Body of pancreas (tissue), 4 donors: ENCODE measurements around the gene KCNAB2.

Experiments used
- CTCF ChIP-seq, 7 experiments: fragments of 450-650 bp in 4 of 7; fragments of 200-600 bp in 3 of 7; sonication (generic) in 3 of 7; IDR thresholded peaks; one replicate each; pipeline ENCODE4 v1.5.1; 2016 to 2019; ENCODE audit warnings: antibody characterized with exemption in 7 of 7
- POLR2A ChIP-seq, 3 donors: fragments of 450-650 bp; IDR thresholded peaks; one replicate each; pipeline ENCODE4 v1.6.1; 2016; ENCODE audit warnings: antibody characterized with exemption in 3 of 3, mild to moderate bottlenecking in 2 of 3

- TF ChIP-seq CTCF (IDR thresholded peaks at IDR 0.05), result no peak
- peak in 1 of 3 donors; percentile 30 for TF ChIP-seq POLR2A (IDR thresholded peaks at IDR 0.05)
Measured at GRCh38 chr1:6028042-6028850, 17.4 kb upstream of the KCNAB2 start.
